OCI-LY7 (cell line): ENCODE data around the gene FGFBP2.

ENCODE experiments used
- CTCF ChIP-seq: fragments of 200-600 bp; sonication (generic); conservative IDR thresholded peaks from 2 replicates; pipeline ENCODE4 v1.5.1; 2014; ENCODE audit warnings: mild to moderate bottlenecking, antibody characterized with exemption, low read length, moderate library complexity, mixed read lengths
- EZH2phosphoT487 ChIP-seq: fragments of 200-600 bp; sonication (generic); IDR thresholded peaks from 2 replicates; pipeline ENCODE4 v1.6.1; 2018; ENCODE audit warnings: low read depth, borderline replicate concordance, mild to moderate bottlenecking, mixed run types, antibody characterized with exemption, low read length, moderate library complexity, mixed read lengths

GRCh38 chr4:15965325-15965724 is 2.4 kb upstream of the FGFBP2 start:
- TF ChIP-seq CTCF = no peak
- TF ChIP-seq EZH2phosphoT487 = no peak
